ENCODE data around the gene MTREX.

MTREX gene

GRCh38 chr5:55364537-55365055 lies 56.8 kb downstream of the MTREX start:
- TF ChIP-seq TAF1 (IDR thresholded peaks at IDR 0.05; ENCODE audit: borderline replicate concordance, insufficient read depth, low read length) = no peak
- no peak for TF ChIP-seq SIN3A (IDR thresholded peaks at IDR 0.05; ENCODE audit: borderline replicate concordance, insufficient read depth, low read length)

GRCh38 chr5:55370291-55370925 lies 62.6 kb downstream of the MTREX start:
- no peak for TF ChIP-seq SIN3A (IDR thresholded peaks at IDR 0.05; ENCODE audit: borderline replicate concordance, insufficient read depth, low read length)
- no peak for TF ChIP-seq FOXP2 (optimal IDR thresholded peaks at IDR 0.05; ENCODE audit: borderline replicate concordance, extremely low read depth, extremely low read length, insufficient read depth)
- TF ChIP-seq REST (IDR thresholded peaks at IDR 0.05; ENCODE audit: insufficient read depth in 1 of 2, low read depth in 2 of 2, low read length in 2 of 2) = no peak
- TF ChIP-seq TAF1 (IDR thresholded peaks at IDR 0.05; ENCODE audit: borderline replicate concordance, insufficient read depth, low read length) = no peak

GRCh38 chr5:55371145-55371544 lies 63.4 kb downstream of the MTREX start:
- TF ChIP-seq SIN3A (IDR thresholded peaks at IDR 0.05; ENCODE audit: borderline replicate concordance, insufficient read depth, low read length) = no peak
- TF ChIP-seq REST (IDR thresholded peaks at IDR 0.05; ENCODE audit: insufficient read depth in 1 of 2, low read depth in 2 of 2, low read length in 2 of 2) = no peak
- TF ChIP-seq FOXP2 (optimal IDR thresholded peaks at IDR 0.05; ENCODE audit: borderline replicate concordance, extremely low read depth, extremely low read length, insufficient read depth) = no peak
- no peak for TF ChIP-seq TAF1 (IDR thresholded peaks at IDR 0.05; ENCODE audit: borderline replicate concordance, insufficient read depth, low read length)
- no peak for TF ChIP-seq POLR2AphosphoS5 (IDR thresholded peaks at IDR 0.05; ENCODE audit: low read depth, low read length)

GRCh38 chr5:55372130-55372925 lies 64.5 kb downstream of the MTREX start:
- TF ChIP-seq FOXP2 (optimal IDR thresholded peaks at IDR 0.05; ENCODE audit: borderline replicate concordance, extremely low read depth, extremely low read length, insufficient read depth) (no peak), REST (IDR thresholded peaks at IDR 0.05; ENCODE audit: insufficient read depth in 1 of 2, low read depth in 2 of 2, low read length in 2 of 2) (no peak), SIN3A (IDR thresholded peaks at IDR 0.05; ENCODE audit: borderline replicate concordance, insufficient read depth, low read length) (no peak), POLR2AphosphoS5 (IDR thresholded peaks at IDR 0.05; ENCODE audit: low read depth, low read length) (no peak), TAF1 (IDR thresholded peaks at IDR 0.05; ENCODE audit: borderline replicate concordance, insufficient read depth, low read length) (no peak)

- TF ChIP-seq FOXP2 (optimal IDR thresholded peaks at IDR 0.05; ENCODE audit: borderline replicate concordance, extremely low read depth, extremely low read length, insufficient read depth) (no peak), POLR2AphosphoS5 (IDR thresholded peaks at IDR 0.05; ENCODE audit: low read depth, low read length) (no peak), REST (IDR thresholded peaks at IDR 0.05; ENCODE audit: insufficient read depth in 1 of 2, low read depth in 2 of 2, low read length in 2 of 2) (no peak), SIN3A (IDR thresholded peaks at IDR 0.05; ENCODE audit: borderline replicate concordance, insufficient read depth, low read length) (no peak), TAF1 (IDR thresholded peaks at IDR 0.05; ENCODE audit: borderline replicate concordance, insufficient read depth, low read length) (no peak)
Measured at GRCh38 chr5:55377810-55378209, 70.0 kb downstream of the MTREX start.
